ENCODE data around the gene KCNAB1.

The KCNAB1 gene

DNA sequence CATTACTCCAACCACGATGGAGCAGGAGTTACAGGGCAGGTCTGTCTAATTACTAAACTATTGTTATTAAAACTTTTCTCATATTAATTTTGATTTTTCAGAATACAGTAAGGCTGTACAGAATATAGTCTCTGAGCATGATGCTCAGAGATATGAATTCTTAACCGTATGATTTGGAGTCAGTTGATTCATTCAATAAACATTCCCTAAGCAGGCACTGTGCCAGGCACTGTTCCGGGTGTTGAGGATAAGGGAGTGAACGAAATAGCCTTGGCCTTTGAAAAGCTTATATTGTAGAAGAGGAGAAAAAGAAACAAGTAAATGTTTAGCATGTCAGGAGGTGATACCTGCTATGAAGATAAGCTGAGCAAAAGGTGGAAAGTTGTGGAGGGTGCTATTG is 187.3 kb downstream of the KCNAB1 start:
- no peak for DNase-seq (ENCODE audit: low read depth)
- H3K4me3 ChIP-seq (ENCODE audit: low read depth, low read length): no peak overlapping the region
- no peak for TF ChIP-seq CTCF (IDR thresholded peaks at IDR 0.05; ENCODE audit: control insufficient read depth, extremely low read depth, insufficient read depth)

DNA sequence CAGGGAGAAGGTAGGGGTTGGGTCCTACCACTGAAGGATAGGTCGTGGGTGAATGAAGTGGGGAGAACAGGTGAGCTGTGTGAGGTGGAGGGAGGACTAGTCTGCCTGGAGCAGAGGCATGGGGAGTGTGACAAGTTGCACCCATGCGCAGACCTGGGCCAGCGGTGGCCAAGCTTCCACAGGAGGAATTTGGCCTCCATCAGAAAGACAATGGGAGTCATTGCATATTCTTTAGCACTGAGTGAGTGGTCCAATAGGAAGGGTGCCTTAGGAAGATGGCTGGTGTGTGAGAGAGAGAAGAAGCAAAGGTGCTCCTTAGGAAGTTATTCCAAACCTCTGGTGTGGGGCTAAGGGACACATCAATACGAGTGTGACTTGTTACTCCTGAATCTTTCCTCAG is 191.1 kb downstream of the KCNAB1 start:
- no peak for DNase-seq (ENCODE audit: low read depth)
- H3K4me3 ChIP-seq (ENCODE audit: low read depth, low read length): no peak overlapping the region

DNA sequence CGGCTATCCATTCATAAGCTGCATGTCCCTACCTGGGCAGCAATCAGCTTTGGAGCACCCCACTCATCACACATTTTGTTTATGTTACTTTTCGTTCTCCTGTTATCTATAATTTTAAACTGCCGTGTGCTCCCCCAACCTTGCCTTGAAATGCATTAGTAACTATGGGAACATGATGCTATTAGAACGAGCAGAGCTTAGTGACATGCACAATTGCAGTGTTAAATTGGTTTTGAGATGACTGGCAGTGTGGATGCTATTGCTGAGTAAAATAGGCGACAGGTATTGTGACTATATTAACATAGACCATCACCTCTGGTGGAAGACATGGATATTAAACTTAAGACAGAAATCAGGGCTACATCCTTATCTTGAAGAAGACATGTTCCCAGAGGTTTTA is 191.6 kb downstream of the KCNAB1 start:
- DNase-seq (ENCODE audit: low read depth): no peak
- no peak for TF ChIP-seq CTCF (IDR thresholded peaks at IDR 0.05; ENCODE audit: control insufficient read depth, extremely low read depth, insufficient read depth)
- no peak overlapping the region for H3K4me3 ChIP-seq (ENCODE audit: low read depth, low read length)

More for the DNA sequence above, 191.1 kb downstream of the KCNAB1 start:
- no peak for TF ChIP-seq CTCF (IDR thresholded peaks at IDR 0.05; ENCODE audit: control insufficient read depth, extremely low read depth, insufficient read depth)

DNA sequence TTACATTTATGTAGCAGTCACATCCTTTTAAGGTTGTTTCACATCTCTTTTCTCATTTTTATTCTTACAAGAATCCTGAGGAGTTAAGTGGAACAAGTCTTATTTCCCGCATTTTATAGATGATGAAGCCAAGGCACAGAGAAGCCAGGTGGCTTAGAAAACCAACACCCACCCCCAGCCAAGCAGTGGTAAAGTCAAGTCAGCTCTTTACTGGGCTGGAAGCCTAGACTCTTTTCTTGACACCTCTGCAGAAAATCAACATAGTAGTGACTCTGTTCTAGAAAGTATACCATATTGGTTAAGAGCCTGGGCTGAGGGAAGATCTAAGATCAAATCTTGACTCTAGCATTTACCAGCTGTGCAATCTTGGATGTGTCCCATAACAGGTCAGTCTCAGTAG is 195.7 kb downstream of the KCNAB1 start:
- no peak for TF ChIP-seq CTCF (IDR thresholded peaks at IDR 0.05; ENCODE audit: control insufficient read depth, extremely low read depth, insufficient read depth)
- no peak overlapping the region for H3K4me3 ChIP-seq (ENCODE audit: low read depth, low read length)
- peak; percentile 45 for DNase-seq (ENCODE audit: low read depth)

DNA sequence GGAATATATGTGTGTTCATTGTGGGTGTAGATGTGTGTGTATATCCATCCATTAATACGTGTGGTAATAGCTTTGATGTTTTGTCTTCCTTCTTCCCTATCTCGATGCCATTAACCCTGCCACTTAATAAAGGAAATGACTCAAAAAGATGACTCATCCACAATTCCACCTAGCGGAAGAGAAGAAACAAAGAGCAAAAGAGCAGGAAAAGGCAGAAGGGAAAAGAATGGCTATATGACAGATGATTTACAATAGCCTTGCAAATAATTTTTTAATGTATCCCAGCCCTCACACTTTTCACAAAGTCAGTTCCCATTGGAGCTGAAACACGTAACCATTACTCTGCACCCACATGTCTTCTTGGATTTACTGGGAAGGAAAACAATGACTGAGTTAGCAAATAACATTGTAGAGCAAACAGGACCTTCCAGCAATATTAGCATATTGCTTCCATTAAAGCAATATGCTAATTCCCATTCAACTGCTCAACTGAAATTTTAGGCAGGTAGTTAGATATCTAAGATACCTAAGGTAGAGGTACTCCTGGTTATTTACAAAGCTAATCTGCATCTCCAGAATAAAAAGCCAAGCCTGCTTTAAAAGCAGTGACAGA is 197.2 kb downstream of the KCNAB1 start:
- no peak overlapping the region for H3K4me3 ChIP-seq (ENCODE audit: low read depth, low read length)
- DNase-seq (ENCODE audit: low read depth): no peak
- TF ChIP-seq CTCF (IDR thresholded peaks at IDR 0.05; ENCODE audit: control insufficient read depth, extremely low read depth, insufficient read depth): no peak

GRCh38 chr3:156321945-156322344 is 201.6 kb downstream of the KCNAB1 start:
- DNase-seq (ENCODE audit: low read depth): no peak
- H3K4me3 ChIP-seq (ENCODE audit: low read depth, low read length): no peak overlapping the region
- no peak for TF ChIP-seq CTCF (IDR thresholded peaks at IDR 0.05; ENCODE audit: control insufficient read depth, extremely low read depth, insufficient read depth)

GRCh38 chr3:156323466-156323865 is 203.1 kb downstream of the KCNAB1 start:
- TF ChIP-seq CTCF (IDR thresholded peaks at IDR 0.05; ENCODE audit: control insufficient read depth, extremely low read depth, insufficient read depth): no peak
- DNase-seq (ENCODE audit: low read depth): no peak
- no peak overlapping the region for H3K4me3 ChIP-seq (ENCODE audit: low read depth, low read length)
